HG02973 (cell line): Measurements from ENCODE around the gene KLHL25.

Experiments used
- ATAC-seq: cut with Tn5 transposase; IDR thresholded peaks from one replicate; pipeline ENCODE4 v1.9.1; 2021; ENCODE audit warnings: moderate library complexity; ENCODE audit not compliant: unreplicated experiment

The KLHL25 gene

DNA sequence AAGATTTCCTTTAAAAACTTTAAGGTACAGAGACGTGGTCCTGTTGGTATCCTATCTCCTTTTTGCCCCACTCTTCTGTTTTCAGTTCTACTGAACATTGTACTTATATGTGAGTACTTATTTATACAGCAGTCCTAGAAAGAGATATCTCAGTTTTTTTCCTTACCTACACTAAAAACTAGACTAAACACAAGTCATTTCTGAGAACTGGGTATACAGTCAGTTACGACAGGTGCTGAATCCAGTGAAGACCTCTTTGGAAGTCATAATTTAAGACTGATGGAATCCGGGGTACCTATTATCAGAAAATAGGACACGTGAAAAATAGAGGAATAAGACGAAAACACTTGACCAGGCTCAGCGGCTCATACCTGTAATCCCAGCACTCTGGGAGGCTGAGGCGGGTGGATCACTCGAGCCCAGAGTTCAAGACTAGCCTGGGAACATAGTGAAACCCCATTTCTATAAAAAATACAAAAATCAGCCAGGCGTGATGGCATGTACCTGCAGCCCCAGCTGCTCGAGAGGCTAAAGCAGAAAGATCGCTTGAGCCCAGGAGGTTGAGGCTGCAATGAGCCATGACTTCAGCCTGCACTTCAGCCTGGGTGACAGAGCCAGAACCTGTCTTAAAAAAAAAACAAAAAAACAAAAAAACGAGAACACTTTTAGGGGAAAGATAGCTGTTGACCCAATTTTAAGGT is 76.3 kb downstream of the KLHL25 start:
- peak; percentile 60 for ATAC-seq

DNA sequence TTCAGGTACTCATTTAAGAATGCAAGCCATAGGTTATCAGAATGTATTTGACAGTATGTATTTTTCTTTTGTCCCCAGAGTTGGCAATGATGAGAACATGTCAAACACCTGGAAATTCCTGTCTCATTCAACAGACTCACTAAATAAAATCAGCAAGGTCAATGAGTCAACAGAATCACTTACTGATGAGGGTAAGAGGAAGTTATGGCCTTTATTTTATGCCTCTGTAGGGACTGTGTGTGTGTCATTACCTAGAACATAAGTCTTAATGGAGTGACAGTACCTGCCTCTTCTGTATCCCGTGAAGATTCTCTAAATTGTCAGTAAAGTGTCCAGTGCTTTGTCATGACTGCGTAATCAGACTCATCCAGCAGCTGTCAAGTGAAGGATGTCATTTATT is 77.5 kb downstream of the KLHL25 start:
- no peak for ATAC-seq

DNA sequence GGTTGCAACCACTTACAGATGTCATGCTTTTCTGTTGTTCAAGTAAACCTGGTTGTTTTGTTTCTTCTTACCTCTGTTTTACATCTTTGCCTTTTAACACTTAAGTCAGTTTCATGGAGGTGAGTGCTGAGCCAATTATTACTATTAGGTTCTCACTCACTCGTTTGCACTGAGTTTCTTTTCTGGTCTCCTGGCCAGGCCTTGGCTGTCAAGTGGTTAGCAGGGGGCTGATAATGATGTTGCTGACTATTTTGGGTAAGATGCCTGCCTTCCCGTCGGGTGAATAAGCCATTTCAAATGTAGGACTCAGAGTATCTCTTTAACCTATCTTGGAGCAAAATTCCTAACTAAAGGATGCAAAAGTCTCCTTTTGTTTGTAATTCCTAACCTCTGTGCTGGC is 78.5 kb downstream of the KLHL25 start:
- ATAC-seq = no peak

GRCh38 chr15:85711580-85712192 is 83.0 kb downstream of the KLHL25 start:
- no peak for ATAC-seq

GRCh38 chr15:85710340-85710842 is 84.3 kb downstream of the KLHL25 start:
- ATAC-seq = peak; percentile 44
